ENCODE data around the gene SUOX. TPM values are rescaled to one million over a fixed set of nuclear protein-coding genes. Genes with fewer than 3 reads are reported as not detected.
"Not testable (repeated sequence)": the region's sequence is repeated elsewhere in the genome, so short reads cannot be mapped to it uniquely, and the experiment has no call there.

SUOX gene
- total RNA-seq, 6 experiments from 2014 or later: 31.5 to 63.7 (median 47.9) TPM

GRCh38 chr12:55984861-55985260, 12.2 kb upstream of the SUOX start:
- H3K36me3 ChIP-seq: peaks cover 0 to 52% (median 5%) of the 10 kb centered on the region in 4 donors
- TF ChIP-seq CTCF (IDR thresholded peaks at IDR 0.05): no peak
- TF ChIP-seq POLR2A (IDR thresholded peaks at IDR 0.05): no peak

GRCh38 chr12:55985341-55985740, 11.7 kb upstream of the SUOX start:
- Histone ChIP-seq H3K4me3 (no peak overlapping the region), H3K36me3 (peaks cover 0 to 57% (median 7%) of the 10 kb centered on the region in 4 donors), H3K4me1 (no peaks in the 10 kb centered on the region), H3K27me3 (no peaks in the 10 kb centered on the region), H3K9me3 (no peaks in the 10 kb centered on the region), H3K27ac (no peak overlapping the region)
- ATAC-seq (no peak), DNase-seq (no peak)
- intact Hi-C loops (cut with DNase I): no loop called here
- WGBS (ENCODE audit: insufficient coverage, low coverage, low lambda C conversion rate, missing lambda C conversion rate): 70% methylated on average over 4 of the region's 4 CpGs
- TF ChIP-seq POLR2A (IDR thresholded peaks at IDR 0.05) (no peak), CTCF (IDR thresholded peaks at IDR 0.05) (no peak)

More at GRCh38 chr12:55984861-55985260, 12.2 kb upstream of the SUOX start:
- no peak for ATAC-seq
- intact Hi-C loops (cut with DNase I): no loop called here
- Histone ChIP-seq H3K4me3 (no peak overlapping the region), H3K4me1 (no peaks in the 10 kb centered on the region), H3K27me3 (no peaks in the 10 kb centered on the region), H3K9me3 (no peaks in the 10 kb centered on the region), H3K27ac (no peak overlapping the region)
- DNase-seq: no peak
- WGBS (ENCODE audit: insufficient coverage, low coverage, low lambda C conversion rate, missing lambda C conversion rate): 68% methylated on average over 2 of the region's 2 CpGs

DNA sequence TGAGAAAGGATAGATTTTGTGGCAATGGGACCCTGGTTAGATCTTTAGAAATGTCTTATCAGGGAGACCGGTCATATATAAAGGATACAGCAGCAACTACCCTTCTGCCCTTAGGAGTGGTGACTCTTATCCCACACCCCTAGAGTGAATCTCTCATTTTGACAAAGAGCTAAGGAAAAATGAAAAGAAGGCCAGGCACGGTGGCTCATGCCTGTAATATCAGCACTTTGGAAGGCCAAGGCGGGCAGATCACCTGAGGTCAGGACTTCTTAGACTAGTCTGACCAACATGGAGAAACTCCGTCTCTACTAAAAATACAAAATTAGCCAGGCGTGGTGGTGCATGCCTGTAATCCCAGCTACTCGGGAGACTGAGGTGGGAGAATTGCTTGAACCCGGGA, 11.1 kb upstream of the SUOX start:
- H3K36me3 ChIP-seq: peaks cover 0 to 63% (median 13%) of the 10 kb centered on the region in 4 donors
- ATAC-seq; H3K9me3 ChIP-seq; H3K4me3 ChIP-seq; DNase-seq; H3K27ac ChIP-seq; intact Hi-C loops (cut with DNase I); H3K27me3 ChIP-seq; H3K4me1 ChIP-seq: not testable (repeated sequence)
- WGBS (ENCODE audit: insufficient coverage, low coverage, low lambda C conversion rate, missing lambda C conversion rate): 100% methylated on average over 2 of the region's 7 CpGs

DNA sequence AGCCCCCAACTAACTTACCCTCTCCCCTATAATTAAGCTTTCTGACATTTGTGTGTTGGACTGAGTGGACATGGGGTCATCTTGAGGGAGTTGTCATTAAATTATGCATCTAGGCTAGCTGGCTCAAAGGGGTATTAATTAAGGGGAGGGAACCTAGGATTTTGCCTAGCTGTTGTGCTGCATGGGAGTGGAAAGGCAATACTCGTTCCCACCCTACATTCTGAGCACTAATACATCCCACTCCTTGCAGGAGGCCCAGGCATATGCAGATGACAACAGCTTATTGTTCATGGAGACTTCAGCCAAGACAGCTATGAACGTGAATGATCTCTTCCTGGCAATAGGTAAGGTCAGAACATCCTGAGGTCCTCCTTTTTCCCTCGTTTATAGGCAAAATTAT, 6.0 kb upstream of the SUOX start:
- TF ChIP-seq CTCF (IDR thresholded peaks at IDR 0.05): no peak
- no peak for TF ChIP-seq POLR2A (IDR thresholded peaks at IDR 0.05)
- ATAC-seq (no peak), DNase-seq (no peak)
- WGBS (ENCODE audit: insufficient coverage, low coverage, low lambda C conversion rate, missing lambda C conversion rate): 61% methylated on average over 2 of the region's 3 CpGs
- Histone ChIP-seq H3K9me3 (no peaks in the 10 kb centered on the region), H3K4me3 (no peak overlapping the region), H3K27me3 (no peaks in the 10 kb centered on the region), H3K36me3 (peaks cover 0 to 77% (median 26%) of the 10 kb centered on the region in 4 donors), H3K4me1 (peaks cover 0 to 16% (median 4%) of the 10 kb centered on the region in 4 donors), H3K27ac (no peak overlapping the region)
- intact Hi-C loops (cut with DNase I): loop anchor here in 1 of 2 donors (10.0 kb wide), 1 partner anchor 54 kb away; the partner anchor contains the start of gene RPS26

DNA sequence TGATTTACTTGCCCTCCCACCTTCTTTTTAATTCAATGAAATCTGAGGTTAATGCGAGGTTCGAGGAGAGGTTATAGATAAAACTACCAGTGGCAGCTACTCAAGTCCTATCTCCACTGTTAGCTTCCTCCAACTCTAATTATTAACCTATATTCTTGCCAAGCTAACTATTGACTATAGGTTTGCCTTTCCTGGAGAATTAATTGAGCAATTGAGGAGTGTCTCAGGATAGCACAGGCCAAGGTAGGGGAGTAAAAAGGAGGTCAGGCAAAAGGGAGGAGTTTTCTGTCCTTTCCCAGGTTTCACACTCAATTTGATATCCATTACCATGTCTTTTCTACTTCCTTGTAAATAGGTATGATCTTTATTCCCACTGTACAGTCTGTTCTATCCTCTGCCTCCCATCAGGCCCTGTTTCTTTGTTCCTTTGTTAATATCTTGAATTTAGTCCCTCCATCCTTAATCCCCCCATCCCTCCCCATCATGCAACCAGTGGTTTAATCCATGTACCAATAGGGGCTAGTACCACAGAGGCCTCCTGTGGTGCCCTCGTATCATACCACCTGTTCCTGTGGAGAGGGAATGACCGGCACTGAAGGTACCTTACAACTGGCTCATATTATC, 3.7 kb upstream of the SUOX start:
- WGBS (ENCODE audit: insufficient coverage, low coverage, low lambda C conversion rate, missing lambda C conversion rate): 71% methylated on average over 4 of the region's 4 CpGs
- H3K27ac ChIP-seq: no peak overlapping the region
- DNase-seq (no peak), ATAC-seq (no peak)
- H3K4me1 ChIP-seq: peaks cover 0 to 23% (median 5%) of the 10 kb centered on the region in 4 donors
- peaks cover 0 to 59% (median 26%) of the 10 kb centered on the region in 4 donors for H3K36me3 ChIP-seq
- no peaks in the 10 kb centered on the region for H3K27me3 ChIP-seq
- no peak overlapping the region for H3K4me3 ChIP-seq
- intact Hi-C loops (cut with DNase I): loop anchor here in 1 of 2 donors (10.0 kb wide), 1 partner anchor 51 kb away; the partner anchor contains the start of gene RPS26
- TF ChIP-seq POLR2A (IDR thresholded peaks at IDR 0.05): no peak
- TF ChIP-seq CTCF (IDR thresholded peaks at IDR 0.05): no peak
- no peaks in the 10 kb centered on the region for H3K9me3 ChIP-seq

All from right lobe of liver (tissue), 6 donors.